H1 (cell line): ENCODE measurements around the gene COL28A1. TPM values are rescaled to one million over a fixed set of nuclear protein-coding genes. Genes with fewer than 3 reads are reported as not detected.

Source experiments
- BRCA1 ChIP-seq: IDR thresholded peaks from 2 replicates; pipeline ENCODE4 v1.6.1; 2012; ENCODE audit warnings: low read depth, low read length, improper control_type of control experiment
- CHD1 ChIP-seq: IDR thresholded peaks from 2 replicates; pipeline ENCODE4 v1.6.1; 2012; ENCODE audit warnings: low read depth, low read length, improper control_type of control experiment
- CTCF ChIP-seq, 3 experiments: IDR thresholded peaks; 1 replicate in 2 of 3; 2 replicates in 1 of 3; pipeline versions ENCODE4 v1.5.1 to v1.6.1; 2011; ENCODE audit warnings: low read length in 3 of 3, mild to moderate bottlenecking in 3 of 3, inconsistent platforms in 2 of 3, low read depth in 1 of 3, moderate library complexity in 1 of 3; ENCODE audit not compliant: insufficient read depth in 1 of 3; ENCODE audit errors: control extremely low read depth in 1 of 3
- SIN3A ChIP-seq, 2 experiments: IDR thresholded peaks in 1 of 2; conservative IDR thresholded peaks in 1 of 2; 2 replicates each; pipeline ENCODE4 v1.6.1; 2011 to 2012; ENCODE audit warnings: low read length in 2 of 2, improper control_type of control experiment in 1 of 2, low read depth in 1 of 2, mild to moderate bottlenecking in 1 of 2
- TBP ChIP-seq: IDR thresholded peaks from 2 replicates; pipeline ENCODE4 v1.6.1; 2011; ENCODE audit warnings: low read depth, low read length, improper control_type of control experiment
- polyA plus RNA-seq, 7 experiments: library from polyadenylated mRNA; depleted of rRNA in 3 of 7; stranded (reverse) in 5 of 7; unstranded in 2 of 7; fragments of >200 nt in 5 of 7; fragments of 200-250 nt in 2 of 7; gene quantifications; 1 replicate in 5 of 7; 2 replicates in 1 of 7; 4 replicates in 1 of 7; pipeline versions ENCODE4 v1.2.1 to v1.2.3, GENCODE V29; 2011 to 2013; ENCODE audit warnings: missing spikeins in 2 of 7, mixed read lengths in 2 of 7
- total RNA-seq: library from RNA; stranded (reverse); fragmentation: NEBNext Ultra II Directional; extraction: Animal tissue kit (Norgen Biotek cat#: 25700); gene quantifications from 2 replicates; pipeline ENCODE4 v1.2.1, GENCODE V29; 2021

COL28A1 gene
- total and polyA plus RNA-seq, 2 of the 8 experiments (the other 6 are each of a cell fraction or from before 2014, with no cell fraction given): 0.22 to 0.38 TPM

GRCh38 chr7:7347045-7347444 lies 188.6 kb downstream of the COL28A1 start (continued):
- no peak for TF ChIP-seq CTCF (IDR thresholded peaks at IDR 0.05; ENCODE audit: control extremely low read depth in 1 of 3, insufficient read depth in 1 of 3, low read depth in 1 of 3, low read length in 3 of 3)
- TF ChIP-seq SIN3A (conservative IDR thresholded peaks at IDR 0.05 in 1 of 2, IDR thresholded peaks at IDR 0.05 in 1 of 2; ENCODE audit: low read depth in 1 of 2, low read length in 2 of 2): no peak
- TF ChIP-seq BRCA1: no peak
- no peak for TF ChIP-seq TBP
- TF ChIP-seq CHD1: no peak
